Natural killer cell (primary cell): ENCODE measurements around the gene ANKRD13C. TPM values are rescaled to one million over a fixed set of nuclear protein-coding genes. Genes with fewer than 3 reads are reported as not detected.
"Not testable (repeated sequence)": the region's sequence is repeated elsewhere in the genome, so short reads cannot be mapped to it uniquely, and the experiment has no call there.

Experiments used
- ATAC-seq, 3 donors: fragments of 150-1000 bp in 2 of 3; fragments of 200-7000 bp in 1 of 3; cut with Tn5 transposase; 1 replicate in 1 of 3; 2 replicates in 2 of 3; pipeline ENCODE4 v1.10.0; 2021; ENCODE audit warnings: mild to moderate bottlenecking in 2 of 3, moderate library complexity in 2 of 3
- DNase-seq, 2 donors: peaks; one replicate each; pipeline versions ENCODE4 v3.0.0 to v3.0.0-alpha.2; 2013 to 2021; ENCODE audit warnings: mixed read lengths in 1 of 2
- H3K27ac ChIP-seq: one replicate; pipeline ENCODE4 v1.5.1; 2013; ENCODE audit warnings: mild to moderate bottlenecking, low read length
- H3K27me3 ChIP-seq: one replicate; pipeline ENCODE4 v1.6.1; 2013; ENCODE audit warnings: low read length; ENCODE audit not compliant: control insufficient read depth, insufficient read depth
- H3K36me3 ChIP-seq: one replicate; pipeline ENCODE4 v1.6.1; 2013; ENCODE audit warnings: low read length; ENCODE audit not compliant: control insufficient read depth, insufficient read depth
- H3K4me1 ChIP-seq: one replicate; pipeline ENCODE4 v1.6.1; 2013; ENCODE audit warnings: low read length; ENCODE audit not compliant: control insufficient read depth, insufficient read depth
- H3K4me3 ChIP-seq: one replicate; pipeline ENCODE4 v1.5.1; 2013; ENCODE audit warnings: low read length
- H3K9me3 ChIP-seq: one replicate; pipeline ENCODE4 v1.6.1; 2013; ENCODE audit warnings: low read length; ENCODE audit not compliant: control insufficient read depth, insufficient read depth
- H3K27ac Mint-ChIP-seq, 2 donors: one replicate each; pipeline ENCODE4 v1.8.0; 2022; ENCODE audit warnings: mild to moderate bottlenecking in 2 of 2, mixed read lengths in 2 of 2, moderate library complexity in 1 of 2
- H3K27me3 Mint-ChIP-seq, 2 donors: one replicate each; pipeline ENCODE4 v1.8.0; 2022; ENCODE audit warnings: low read depth in 2 of 2, mixed read lengths in 2 of 2
- H3K36me3 Mint-ChIP-seq: one replicate; pipeline ENCODE4 v1.8.0; 2022; ENCODE audit warnings: mixed read lengths
- H3K4me1 Mint-ChIP-seq, 2 donors: one replicate each; pipeline ENCODE4 v1.8.0; 2022; ENCODE audit warnings: mixed read lengths in 2 of 2
- H3K4me3 Mint-ChIP-seq: one replicate; pipeline ENCODE4 v1.8.0; 2022; ENCODE audit warnings: mild to moderate bottlenecking, moderate library complexity, mixed read lengths
- H3K9me3 Mint-ChIP-seq, 2 donors: one replicate each; pipeline ENCODE4 v1.8.0; 2022; ENCODE audit warnings: mixed read lengths in 2 of 2
- WGBS: methylation state at CpG from one replicate; pipeline ENCODE4 v1.1.7; 2013; ENCODE audit warnings: missing lambda C conversion rate; ENCODE audit not compliant: insufficient coverage; 5-methylcytosine and 5-hydroxymethylcytosine counted together
- intact Hi-C: fragments of 100-400 bp; cut with micrococcal nuclease; formaldehyde crosslinking; loops from one replicate; pipeline ENCODE4 v1.14.2; 2022
- total RNA-seq, 4 donors: library from RNA; stranded (reverse); fragments of 120-200 nt in 1 of 4; gene quantifications; one replicate each; pipeline versions ENCODE4 v1.2.3 to v1.2.4, GENCODE V29; 2013 to 2022
- TF ChIP-seq, protein P1 (sequence below): fragments of 200-600 bp; IDR thresholded peaks from one replicate; pipeline ENCODE4 v1.8.0; 2022; ENCODE audit warnings: antibody characterized with exemption

ANKRD13C gene
- total RNA-seq, 3 donors from 2014 or later (not counting 1 experiment from before 2014, with no cell fraction given): 32.2 to 33.7 (median 32.8) TPM

DNA sequence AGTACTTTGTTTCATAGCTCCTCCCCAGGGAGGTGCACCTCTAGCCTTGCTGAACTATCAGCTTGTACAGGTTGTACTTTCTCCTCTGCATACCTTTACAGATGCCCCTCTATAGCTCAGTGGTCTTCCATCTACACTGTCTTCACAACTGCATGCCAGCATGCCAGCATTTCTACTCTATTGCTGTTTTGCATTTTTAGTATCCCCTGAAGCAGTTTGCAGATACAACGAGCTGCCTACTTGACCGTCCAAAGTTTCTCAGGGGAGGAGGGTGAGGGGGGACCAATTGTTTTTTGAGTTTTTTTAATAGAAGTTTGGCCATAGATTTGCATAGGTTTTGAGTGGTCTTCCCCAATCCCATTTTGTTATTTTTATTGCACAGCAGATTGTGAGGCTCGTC, 29.0 kb upstream of the ANKRD13C start:
- no peak overlapping the region for H3K27ac ChIP-seq
- Mint-ChIP-seq H3K9me3 (no peaks in the 10 kb centered on the region), H3K4me1 (no peaks in the 10 kb centered on the region), H3K4me3 (no peak overlapping the region), H3K36me3 (no peaks in the 10 kb centered on the region), H3K27me3 (peaks cover 10 to 19% of the 10 kb centered on the region in 2 donors), H3K27ac (no peak overlapping the region)
- TF ChIP-seq, protein P1, sequence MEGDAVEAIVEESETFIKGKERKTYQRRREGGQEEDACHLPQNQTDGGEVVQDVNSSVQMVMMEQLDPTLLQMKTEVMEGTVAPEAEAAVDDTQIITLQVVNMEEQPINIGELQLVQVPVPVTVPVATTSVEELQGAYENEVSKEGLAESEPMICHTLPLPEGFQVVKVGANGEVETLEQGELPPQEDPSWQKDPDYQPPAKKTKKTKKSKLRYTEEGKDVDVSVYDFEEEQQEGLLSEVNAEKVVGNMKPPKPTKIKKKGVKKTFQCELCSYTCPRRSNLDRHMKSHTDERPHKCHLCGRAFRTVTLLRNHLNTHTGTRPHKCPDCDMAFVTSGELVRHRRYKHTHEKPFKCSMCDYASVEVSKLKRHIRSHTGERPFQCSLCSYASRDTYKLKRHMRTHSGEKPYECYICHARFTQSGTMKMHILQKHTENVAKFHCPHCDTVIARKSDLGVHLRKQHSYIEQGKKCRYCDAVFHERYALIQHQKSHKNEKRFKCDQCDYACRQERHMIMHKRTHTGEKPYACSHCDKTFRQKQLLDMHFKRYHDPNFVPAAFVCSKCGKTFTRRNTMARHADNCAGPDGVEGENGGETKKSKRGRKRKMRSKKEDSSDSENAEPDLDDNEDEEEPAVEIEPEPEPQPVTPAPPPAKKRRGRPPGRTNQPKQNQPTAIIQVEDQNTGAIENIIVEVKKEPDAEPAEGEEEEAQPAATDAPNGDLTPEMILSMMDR: no peak
- ATAC-seq (no peak), DNase-seq (no peak)
- H3K36me3 ChIP-seq: no peaks in the 10 kb centered on the region
- no peak overlapping the region for H3K4me3 ChIP-seq
- no peaks in the 10 kb centered on the region for H3K4me1 ChIP-seq
- no peaks in the 10 kb centered on the region for H3K9me3 ChIP-seq
- 100% methylated on average over 3 of the region's 3 CpGs for WGBS
- intact Hi-C loops: no loop called here
- peaks cover 6% of the 10 kb centered on the region for H3K27me3 ChIP-seq

DNA sequence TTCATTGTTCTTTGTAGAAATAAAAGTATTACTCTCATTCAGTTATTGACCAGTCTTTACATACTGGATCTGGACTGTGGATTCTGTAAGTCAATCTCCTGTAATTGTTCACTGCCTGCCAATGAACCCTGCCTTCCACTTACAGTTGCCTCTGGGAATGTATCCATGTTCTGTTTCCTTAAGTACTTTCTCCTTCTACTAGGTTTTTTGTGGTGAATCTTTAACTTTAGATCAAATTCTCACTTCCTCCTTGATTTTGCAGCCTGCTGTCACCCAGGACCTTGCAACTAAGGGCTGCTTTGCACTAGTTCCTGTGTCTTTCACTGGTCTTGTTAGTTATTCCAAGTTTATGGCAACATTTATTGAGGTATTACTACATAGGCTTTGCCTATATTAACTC, 28.2 kb upstream of the ANKRD13C start:
- Mint-ChIP-seq H3K36me3 (no peaks in the 10 kb centered on the region), H3K9me3 (no peaks in the 10 kb centered on the region), H3K4me3 (no peak overlapping the region), H3K27me3 (peaks cover 7 to 13% of the 10 kb centered on the region in 2 donors), H3K4me1 (no peaks in the 10 kb centered on the region), H3K27ac (no peak overlapping the region)
- H3K4me1 ChIP-seq: no peaks in the 10 kb centered on the region
- ATAC-seq: no peak
- TF ChIP-seq, protein P1: no peak
- no peaks in the 10 kb centered on the region for H3K36me3 ChIP-seq
- peaks cover 6% of the 10 kb centered on the region for H3K27me3 ChIP-seq
- no peak overlapping the region for H3K27ac ChIP-seq
- no peak for DNase-seq
- no peak overlapping the region for H3K4me3 ChIP-seq
- intact Hi-C loops: no loop called here
- H3K9me3 ChIP-seq: no peaks in the 10 kb centered on the region

DNA sequence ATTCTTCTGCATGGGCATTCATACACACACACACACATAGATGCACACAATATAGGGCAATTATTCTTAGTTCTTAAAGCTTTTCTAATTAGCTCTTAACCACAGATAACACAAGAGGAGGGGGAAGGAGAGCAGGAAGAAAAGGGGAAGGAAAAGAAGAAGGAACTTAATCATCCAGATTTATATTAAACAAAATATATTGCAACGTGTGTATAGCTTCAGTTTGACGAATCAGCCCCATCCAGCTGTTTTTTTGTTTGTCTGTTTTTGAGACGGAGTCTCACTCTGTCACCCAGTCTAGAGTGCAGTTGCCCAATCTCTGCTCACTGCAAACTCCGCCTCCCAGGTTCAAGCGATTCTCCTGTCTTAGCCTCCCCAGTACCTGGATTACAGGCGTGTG, 21.7 kb upstream of the ANKRD13C start:
- no peak overlapping the region for H3K27ac Mint-ChIP-seq
- Histone ChIP-seq H3K4me1 (no peaks in the 10 kb centered on the region), H3K36me3 (no peaks in the 10 kb centered on the region), H3K27me3 (no peaks in the 10 kb centered on the region), H3K9me3 (no peaks in the 10 kb centered on the region), H3K27ac (no peak overlapping the region), H3K4me3 (no peak overlapping the region)
- WGBS: 55% methylated on average over 6 of the region's 6 CpGs
- no peaks in the 10 kb centered on the region for H3K36me3 Mint-ChIP-seq
- H3K4me3 Mint-ChIP-seq: no peak overlapping the region
- DNase-seq (no peak), ATAC-seq (no peak)
- H3K27me3 Mint-ChIP-seq: no peaks in the 10 kb centered on the region
- H3K9me3 Mint-ChIP-seq: no peaks in the 10 kb centered on the region
- no peaks in the 10 kb centered on the region for H3K4me1 Mint-ChIP-seq
- intact Hi-C loops: no loop called here
- TF ChIP-seq, protein P1: no peak

DNA sequence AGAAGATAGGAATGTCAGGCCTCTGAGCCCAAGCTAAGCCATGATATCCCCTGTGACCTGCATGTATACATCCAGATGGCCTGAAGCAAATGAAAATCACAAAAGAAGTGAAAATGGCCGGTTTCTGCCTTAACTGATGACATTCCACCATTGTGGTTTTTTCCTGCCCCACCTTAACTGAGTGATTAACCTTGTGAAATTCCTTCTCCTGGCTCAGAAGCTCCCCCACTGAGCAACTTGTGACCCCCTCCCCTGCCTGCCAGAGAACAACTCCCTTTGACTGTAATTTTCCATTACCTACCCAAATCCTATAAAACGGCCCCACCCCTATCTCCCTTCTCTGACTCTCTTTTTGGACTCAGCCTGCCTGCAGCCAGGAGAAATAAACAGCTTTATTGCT, 19.1 kb upstream of the ANKRD13C start:
- H3K9me3 ChIP-seq, H3K4me1 ChIP-seq, H3K36me3 Mint-ChIP-seq, H3K9me3 Mint-ChIP-seq, H3K27me3 ChIP-seq, H3K36me3 ChIP-seq, ATAC-seq, H3K27ac ChIP-seq, H3K4me3 ChIP-seq, intact Hi-C loops, H3K27ac Mint-ChIP-seq, H3K4me3 Mint-ChIP-seq, H3K27me3 Mint-ChIP-seq, DNase-seq, H3K4me1 Mint-ChIP-seq: not testable (repeated sequence)
- 89% methylated on average over 2 of the region's 2 CpGs for WGBS
